B cell (primary cell): Measurements from ENCODE around the gene TRPM6. TPM values are rescaled to one million over a fixed set of nuclear protein-coding genes. Genes with fewer than 3 reads are reported as not detected.

Experiments used
- ATAC-seq: fragments of 200-7000 bp; cut with Tn5 transposase; one replicate; pipeline ENCODE4 v1.10.0; 2021; ENCODE audit warnings: low read depth, mild to moderate bottlenecking, moderate number of reproducible peaks, moderate library complexity
- CTCF ChIA-PET: fragments of 350-600 bp; sonication (Branson Sonifier 250); formaldehyde crosslinking; loops from one replicate; lab custom pipeline; 2021; ENCODE audit warnings: antibody characterized with exemption, inconsistent platforms; lab: Charles Lee
- POLR2A ChIA-PET: fragments of 350-600 bp; sonication (Branson Sonifier 250); formaldehyde crosslinking; loops from one replicate; lab custom pipeline; 2021; ENCODE audit warnings: antibody characterized with exemption; lab: Charles Lee
- DNase-seq: peaks from one replicate; pipeline ENCODE4 v3.0.0; 2013
- H2AFZ ChIP-seq: 2 replicates; pipeline ENCODE4 v1.6.1; 2012; ENCODE audit warnings: mild to moderate bottlenecking, low read depth, low read length; ENCODE audit not compliant: insufficient read depth, poor library complexity, severe bottlenecking
- H3K27ac ChIP-seq, 2 donors: 1 replicate in 1 of 2; 2 replicates in 1 of 2; pipeline ENCODE4 v1.5.1; 2012 to 2013; ENCODE audit warnings: low read length in 2 of 2, mild to moderate bottlenecking in 2 of 2, moderate library complexity in 1 of 2
- H3K27me3 ChIP-seq, 4 experiments: fragments of 200-600 bp in 1 of 4; sonication (generic) in 1 of 4; replicated peaks in 1 of 4; 1 replicate in 2 of 4; 2 replicates in 2 of 4; pipeline versions ENCODE4 v1.6.1 to v1.7.0; 2013 to 2016; ENCODE audit warnings: low read length in 3 of 4, mild to moderate bottlenecking in 2 of 4, mixed read lengths in 1 of 4, moderate library complexity in 1 of 4; ENCODE audit not compliant: insufficient read depth in 4 of 4, control insufficient read depth in 3 of 4; ENCODE audit errors: control extremely low read depth in 1 of 4
- H3K36me3 ChIP-seq, 2 experiments: replicated peaks in 1 of 2; 1 replicate in 1 of 2; 2 replicates in 1 of 2; pipeline versions ENCODE4 v1.6.1 to v1.7.1; 2013; ENCODE audit warnings: low read length in 1 of 2; ENCODE audit not compliant: insufficient read depth in 2 of 2, control insufficient read depth in 1 of 2; ENCODE audit errors: control extremely low read depth in 1 of 2, extremely low read depth in 1 of 2
- H3K4me1 ChIP-seq, 2 donors: fragments of 200-600 bp in 1 of 2; sonication (generic) in 1 of 2; 1 replicate in 1 of 2; 2 replicates in 1 of 2; pipeline versions ENCODE4 v1.5.1 to v1.6.1; 2013 to 2017; ENCODE audit warnings: low read length in 2 of 2; ENCODE audit not compliant: control insufficient read depth in 2 of 2, insufficient read depth in 2 of 2
- H3K4me2 ChIP-seq: replicated peaks from 2 replicates; pipeline ENCODE3; 2012; ENCODE audit warnings: mild to moderate bottlenecking, low read depth, low read length; ENCODE audit not compliant: poor library complexity, severe bottlenecking
- H3K4me3 ChIP-seq, 5 experiments: fragments of 200-600 bp in 1 of 5; sonication (generic) in 1 of 5; 1 replicate in 3 of 5; 2 replicates in 2 of 5; pipeline versions ENCODE4 v1.5.1 to v1.7.0; 2011 to 2016; ENCODE audit warnings: low read length in 4 of 5, mild to moderate bottlenecking in 4 of 5, low read depth in 2 of 5, control low read depth in 1 of 5, moderate library complexity in 1 of 5; ENCODE audit not compliant: insufficient read depth in 1 of 5; ENCODE audit errors: control extremely low read depth in 1 of 5, extremely low read depth in 1 of 5
- H3K79me2 ChIP-seq: fragments of 200-600 bp; sonication (generic); one replicate; pipeline ENCODE4 v1.6.0; 2016; ENCODE audit warnings: low read length; ENCODE audit not compliant: control insufficient read depth, insufficient read depth
- H3K9ac ChIP-seq: fragments of 200-600 bp; sonication (generic); 2 replicates; pipeline ENCODE4 v1.6.1; 2017; ENCODE audit warnings: mild to moderate bottlenecking, low read length, moderate library complexity
- H3K9me3 ChIP-seq, 3 donors: one replicate each; pipeline versions ENCODE4 v1.6.1 to v1.7.1; 2013; ENCODE audit warnings: low read length in 2 of 3; ENCODE audit not compliant: control insufficient read depth in 2 of 3, insufficient read depth in 1 of 3; ENCODE audit errors: control extremely low read depth in 1 of 3
- H4K20me1 ChIP-seq: 2 replicates; pipeline ENCODE4 v1.6.0; 2012; ENCODE audit warnings: mild to moderate bottlenecking, low read length; ENCODE audit not compliant: insufficient read depth, control insufficient read depth, poor library complexity, severe bottlenecking
- H3K27ac Mint-ChIP-seq: one replicate; pipeline ENCODE4 v1.8.0; 2021; ENCODE audit warnings: mixed read lengths
- H3K27me3 Mint-ChIP-seq: one replicate; pipeline ENCODE4 v1.8.0; 2021; ENCODE audit warnings: mixed read lengths
- H3K4me1 Mint-ChIP-seq: one replicate; pipeline ENCODE4 v1.8.0; 2021; ENCODE audit warnings: mixed read lengths
- H3K4me3 Mint-ChIP-seq: one replicate; pipeline ENCODE4 v1.8.0; 2021; ENCODE audit warnings: mixed read lengths
- H3K9me3 Mint-ChIP-seq: one replicate; pipeline ENCODE4 v1.8.0; 2022; ENCODE audit warnings: mixed read lengths; ENCODE audit not compliant: insufficient read depth
- CTCF ChIP-seq: fragments of 200-600 bp; IDR thresholded peaks from one replicate; pipeline ENCODE4 v1.8.0; 2022; ENCODE audit warnings: antibody characterized with exemption, mild to moderate bottlenecking
- EZH2 ChIP-seq: IDR thresholded peaks from 2 replicates; pipeline ENCODE4 v1.6.1; 2012; ENCODE audit warnings: borderline replicate concordance, low read depth, mild to moderate bottlenecking, moderate library complexity, low read length; ENCODE audit not compliant: insufficient read depth, poor library complexity, severe bottlenecking
- WGBS: methylation state at CpG from one replicate; pipeline ENCODE4 v1.1.5; 2013; ENCODE audit warnings: missing lambda C conversion rate; ENCODE audit not compliant: insufficient coverage; 5-methylcytosine and 5-hydroxymethylcytosine counted together
- intact Hi-C: fragments of 100-400 bp; cut with micrococcal nuclease; formaldehyde crosslinking; loops from one replicate; pipeline ENCODE4 v1.10.0; 2022
- polyA plus RNA-seq: library from polyadenylated mRNA; depleted of rRNA; stranded (reverse); fragments of >200 nt; gene quantifications from 2 replicates; pipeline ENCODE4 v1.2.3, GENCODE V29; 2012
- total RNA-seq, 2 donors: library from RNA; stranded (reverse); fragments of 120-200 nt in 1 of 2; gene quantifications; 1 replicate in 1 of 2; 2 replicates in 1 of 2; pipeline versions ENCODE4 v1.2.3 to v1.2.4, GENCODE V29; 2013 to 2022

TRPM6 gene
- total and polyA plus RNA-seq, 2 donors (not counting 1 experiment from before 2014, with no cell fraction given) = not detected

- Histone ChIP-seq H2AFZ (no peak overlapping the region), H3K4me2 (no peak overlapping the region), H3K9me3 (no peaks in the 10 kb centered on the region), H3K36me3 (no peaks in the 10 kb centered on the region), H3K27me3 (peaks cover 0 to 6% (median 2%) of the 10 kb centered on the region in 4 experiments), H3K27ac (no peak overlapping the region), H3K4me1 (no peaks in the 10 kb centered on the region), H3K4me3 (no peak overlapping the region), H4K20me1 (no peaks in the 10 kb centered on the region), H3K79me2 (no peaks in the 10 kb centered on the region), H3K9ac (no peak overlapping the region)
- ChIA-PET CTCF (interaction anchor here (0.5 to 13.6 kb wide), 6 partner anchors 11 to 1098 kb away, joined by 3 to 335 read pairs (median 5); no protein-coding TSS in a partner anchor), POLR2A (no interaction called here)
- Mint-ChIP-seq H3K9me3 (no peaks in the 10 kb centered on the region), H3K27me3 (peaks cover 29% of the 10 kb centered on the region), H3K4me1 (no peaks in the 10 kb centered on the region), H3K27ac (no peak overlapping the region), H3K4me3 (no peak overlapping the region)
- peak; percentile 80 for TF ChIP-seq CTCF
- no peak for TF ChIP-seq EZH2
- 77% methylated on average over 21 of the region's 22 CpGs for WGBS
- DNase-seq = peak; percentile 46
- intact Hi-C loops = no loop called here
- ATAC-seq = peak; percentile 60
These were observed 117.0 kb downstream of the TRPM6 start for GRCh38 chr9:74770508-74771261.

GRCh38 chr9:74765481-74765971 lies 122.2 kb downstream of the TRPM6 start:
- no peak overlapping the region for H3K4me3 ChIP-seq
- Mint-ChIP-seq H3K4me3 (no peak overlapping the region), H3K27me3 (peaks cover 36% of the 10 kb centered on the region), H3K27ac (no peak overlapping the region), H3K4me1 (no peaks in the 10 kb centered on the region), H3K9me3 (no peaks in the 10 kb centered on the region)
- WGBS = no CpG with 5 or more reads among the region's 3 CpGs
- H3K4me2 ChIP-seq = no peak overlapping the region
- intact Hi-C loops = no loop called here
- no peak overlapping the region for H3K27ac ChIP-seq
- no peaks in the 10 kb centered on the region for H3K9me3 ChIP-seq
- ChIA-PET CTCF (no interaction called here), POLR2A (no interaction called here)
- H3K27me3 ChIP-seq = no peaks in the 10 kb centered on the region
- no peaks in the 10 kb centered on the region for H3K79me2 ChIP-seq
- DNase-seq = no peak
- TF ChIP-seq EZH2 = no peak
- no peak for TF ChIP-seq CTCF
- H3K36me3 ChIP-seq = no peaks in the 10 kb centered on the region
- no peaks in the 10 kb centered on the region for H4K20me1 ChIP-seq
- H3K9ac ChIP-seq = no peak overlapping the region
- no peak for ATAC-seq
- H2AFZ ChIP-seq = no peak overlapping the region
- no peaks in the 10 kb centered on the region for H3K4me1 ChIP-seq
